ENCODE measurements around the gene COL5A2. TPM values are rescaled to one million over a fixed set of nuclear protein-coding genes. Genes with fewer than 3 reads are reported as not detected.

Gene COL5A2
- polyA plus RNA-seq, 1 donor (not counting 4 experiments of a cell fraction or from before 2014, with no cell fraction given) = 7.2 TPM

DNA sequence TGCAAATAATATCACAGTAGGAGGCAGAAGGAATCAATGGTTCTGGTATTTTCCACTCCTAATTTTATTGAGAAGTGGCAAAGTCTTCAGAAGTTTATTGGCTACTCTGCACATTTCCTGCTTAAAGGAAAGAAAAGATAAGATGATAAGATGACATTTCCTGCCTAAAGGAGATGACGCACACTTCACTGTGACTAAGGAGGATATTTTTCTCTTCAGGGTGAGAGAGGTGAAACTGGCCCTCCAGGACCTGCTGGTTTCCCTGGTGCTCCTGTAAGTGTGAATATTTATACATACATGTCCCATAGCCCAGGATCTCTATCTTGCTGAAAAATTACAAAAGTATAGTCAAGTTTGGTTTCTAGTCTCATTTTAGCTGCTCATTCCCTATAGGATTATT is 177.5 kb downstream of the COL5A2 start:
- no peaks in the 10 kb centered on the region for H4K20me1 ChIP-seq (ENCODE audit: control insufficient read depth, extremely low read depth, insufficient read depth, low read length)
- DNase-seq (ENCODE audit: low read depth, low spot score) = peak; percentile 5
- H2AFZ ChIP-seq (ENCODE audit: control insufficient read depth, low read length) = no peak overlapping the region
- no peak overlapping the region for H3K27ac ChIP-seq (ENCODE audit: control insufficient read depth, insufficient read depth, low read length)
- no peak overlapping the region for H3K4me2 ChIP-seq (ENCODE audit: control insufficient read depth, extremely low read depth, insufficient read depth, low read depth, low read length)
- peaks cover 6% of the 10 kb centered on the region for H3K4me1 ChIP-seq (ENCODE audit: control insufficient read depth, extremely low read depth, insufficient read depth, low read length)
- dilution Hi-C loops (cut with MboI; ENCODE audit: extremely low pct_ligation_motif_present, low sequenced_read_pairs) = no loop called here
- H3K79me2 ChIP-seq (ENCODE audit: control insufficient read depth, insufficient read depth, low read length) = no peaks in the 10 kb centered on the region
- H3K4me3 ChIP-seq (ENCODE audit: control insufficient read depth in 2 of 3, extremely low read depth in 1 of 3, insufficient read depth in 2 of 3, low read depth in 1 of 3, low read length in 3 of 3) = no peak overlapping the region
- no peaks in the 10 kb centered on the region for H3K27me3 ChIP-seq (ENCODE audit: control insufficient read depth, extremely low read depth, insufficient read depth, low read length)
- H3K36me3 ChIP-seq (ENCODE audit: control insufficient read depth in 2 of 2, extremely low read depth in 1 of 2, insufficient read depth in 2 of 2, low read length in 2 of 2) = no peaks in the 10 kb centered on the region
- FAIRE-seq = peak; percentile 59
- H3K9me1 ChIP-seq (ENCODE audit: control insufficient read depth, extremely low read depth, insufficient read depth, low read length) = no peaks in the 10 kb centered on the region
- H3K9me3 ChIP-seq (ENCODE audit: control insufficient read depth, low read depth, low read length) = no peaks in the 10 kb centered on the region
- TF ChIP-seq, protein P1, sequence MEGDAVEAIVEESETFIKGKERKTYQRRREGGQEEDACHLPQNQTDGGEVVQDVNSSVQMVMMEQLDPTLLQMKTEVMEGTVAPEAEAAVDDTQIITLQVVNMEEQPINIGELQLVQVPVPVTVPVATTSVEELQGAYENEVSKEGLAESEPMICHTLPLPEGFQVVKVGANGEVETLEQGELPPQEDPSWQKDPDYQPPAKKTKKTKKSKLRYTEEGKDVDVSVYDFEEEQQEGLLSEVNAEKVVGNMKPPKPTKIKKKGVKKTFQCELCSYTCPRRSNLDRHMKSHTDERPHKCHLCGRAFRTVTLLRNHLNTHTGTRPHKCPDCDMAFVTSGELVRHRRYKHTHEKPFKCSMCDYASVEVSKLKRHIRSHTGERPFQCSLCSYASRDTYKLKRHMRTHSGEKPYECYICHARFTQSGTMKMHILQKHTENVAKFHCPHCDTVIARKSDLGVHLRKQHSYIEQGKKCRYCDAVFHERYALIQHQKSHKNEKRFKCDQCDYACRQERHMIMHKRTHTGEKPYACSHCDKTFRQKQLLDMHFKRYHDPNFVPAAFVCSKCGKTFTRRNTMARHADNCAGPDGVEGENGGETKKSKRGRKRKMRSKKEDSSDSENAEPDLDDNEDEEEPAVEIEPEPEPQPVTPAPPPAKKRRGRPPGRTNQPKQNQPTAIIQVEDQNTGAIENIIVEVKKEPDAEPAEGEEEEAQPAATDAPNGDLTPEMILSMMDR (optimal IDR thresholded peaks at IDR 0.05 in 1 of 3, IDR thresholded peaks at IDR 0.05 in 1 of 3, conservative IDR thresholded peaks at IDR 0.05 in 1 of 3; ENCODE audit: extremely low read depth in 1 of 3, insufficient read depth in 2 of 3, low read length in 3 of 3) = no peak
- no peak for TF ChIP-seq EZH2 (IDR thresholded peaks at IDR 0.05; ENCODE audit: low read length)
- no peak overlapping the region for H3K9ac ChIP-seq (ENCODE audit: control insufficient read depth, extremely low read depth, insufficient read depth, low read length)

DNA sequence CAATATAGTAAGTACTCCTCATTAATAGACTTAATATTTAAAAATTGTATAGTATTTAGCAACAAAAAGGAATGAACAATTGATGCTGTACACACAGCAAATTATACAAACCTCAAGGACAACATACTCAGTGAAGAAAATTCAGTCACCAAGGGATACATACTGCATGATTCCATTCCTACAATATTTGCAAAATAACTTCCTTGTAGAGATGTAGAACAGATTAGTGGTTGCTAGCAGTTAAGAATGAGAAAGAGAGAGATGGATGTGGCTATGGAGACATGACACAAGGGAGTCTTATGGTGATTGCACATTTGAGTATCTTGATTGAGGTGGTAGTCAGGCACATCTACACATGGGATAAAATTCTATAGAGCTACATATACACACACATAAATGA is 179.3 kb downstream of the COL5A2 start:
- Histone ChIP-seq H3K4me1 (ENCODE audit: control insufficient read depth, extremely low read depth, insufficient read depth, low read length) (peaks cover 6% of the 10 kb centered on the region), H3K9ac (ENCODE audit: control insufficient read depth, extremely low read depth, insufficient read depth, low read length) (no peak overlapping the region), H3K9me1 (ENCODE audit: control insufficient read depth, extremely low read depth, insufficient read depth, low read length) (no peaks in the 10 kb centered on the region), H3K4me2 (ENCODE audit: control insufficient read depth, extremely low read depth, insufficient read depth, low read depth, low read length) (no peak overlapping the region), H3K27ac (ENCODE audit: control insufficient read depth, insufficient read depth, low read length) (no peak overlapping the region), H2AFZ (ENCODE audit: control insufficient read depth, low read length) (no peak overlapping the region), H3K9me3 (ENCODE audit: control insufficient read depth, low read depth, low read length) (no peaks in the 10 kb centered on the region), H4K20me1 (ENCODE audit: control insufficient read depth, extremely low read depth, insufficient read depth, low read length) (no peaks in the 10 kb centered on the region), H3K36me3 (ENCODE audit: control insufficient read depth in 2 of 2, extremely low read depth in 1 of 2, insufficient read depth in 2 of 2, low read length in 2 of 2) (no peaks in the 10 kb centered on the region), H3K4me3 (ENCODE audit: control insufficient read depth in 2 of 3, extremely low read depth in 1 of 3, insufficient read depth in 2 of 3, low read depth in 1 of 3, low read length in 3 of 3) (no peak overlapping the region), H3K79me2 (ENCODE audit: control insufficient read depth, insufficient read depth, low read length) (no peaks in the 10 kb centered on the region), H3K27me3 (ENCODE audit: control insufficient read depth, extremely low read depth, insufficient read depth, low read length) (no peaks in the 10 kb centered on the region)
- FAIRE-seq = no peak
- dilution Hi-C loops (cut with MboI; ENCODE audit: extremely low pct_ligation_motif_present, low sequenced_read_pairs) = no loop called here
- TF ChIP-seq, protein P1 (optimal IDR thresholded peaks at IDR 0.05 in 1 of 3, IDR thresholded peaks at IDR 0.05 in 1 of 3, conservative IDR thresholded peaks at IDR 0.05 in 1 of 3; ENCODE audit: extremely low read depth in 1 of 3, insufficient read depth in 2 of 3, low read length in 3 of 3) = no peak
- no peak for TF ChIP-seq EZH2 (IDR thresholded peaks at IDR 0.05; ENCODE audit: low read length)
- DNase-seq (ENCODE audit: low read depth, low spot score) = no peak
